GM18498 (cell line): ENCODE measurements around the gene ITIH1.
"Not testable (repeated sequence)": the region's sequence is repeated elsewhere in the genome, so short reads cannot be mapped to it uniquely, and the experiment has no call there.

Experiments used
- ATAC-seq: cut with Tn5 transposase; IDR thresholded peaks from one replicate; pipeline ENCODE4 v1.9.1; 2021; ENCODE audit warnings: mild to moderate bottlenecking, moderate library complexity; ENCODE audit not compliant: unreplicated experiment

The ITIH1 gene

GRCh38 chr3:52777127-52777958 lies at the start of gene ITIH1:
TSS of gene ITIH1 (plus strand) at chr3:52777599. CDS start at chr3:52777616, 17 bp downstream.
- no peak for ATAC-seq

GRCh38 chr3:52728753-52729152 lies 48.6 kb upstream of the ITIH1 start:
- ATAC-seq, result not testable (repeated sequence)

- no peak for ATAC-seq
Observed at GRCh38 chr3:52730681-52731080, 46.7 kb upstream of the ITIH1 start.

- ATAC-seq, result no peak
Observed at GRCh38 chr3:52731590-52731989, 45.8 kb upstream of the ITIH1 start.

GRCh38 chr3:52733256-52733891 lies 44.0 kb upstream of the ITIH1 start:
- no peak for ATAC-seq

- no peak for ATAC-seq
Observed at GRCh38 chr3:52739730-52740129, 37.7 kb upstream of the ITIH1 start.

GRCh38 chr3:52742418-52743041 lies 34.9 kb upstream of the ITIH1 start:
- ATAC-seq, result no peak

GRCh38 chr3:52743152-52743551 lies 34.2 kb upstream of the ITIH1 start:
- no peak for ATAC-seq

GRCh38 chr3:52743721-52744120 lies 33.7 kb upstream of the ITIH1 start:
- ATAC-seq, result no peak

- ATAC-seq, result no peak
Observed at GRCh38 chr3:52752045-52752660, 25.2 kb upstream of the ITIH1 start.

- ATAC-seq, result no peak
Observed at GRCh38 chr3:52754373-52754772, 23.0 kb upstream of the ITIH1 start.

- ATAC-seq, result no peak
Observed at GRCh38 chr3:52756141-52756540, 21.3 kb upstream of the ITIH1 start.

- ATAC-seq, result no peak
Observed at GRCh38 chr3:52763466-52763865, 13.9 kb upstream of the ITIH1 start.

GRCh38 chr3:52769786-52770455 lies 7.5 kb upstream of the ITIH1 start:
- no peak for ATAC-seq

- ATAC-seq, result peak; percentile 96
Observed at GRCh38 chr3:52770496-52771333, 6.7 kb upstream of the ITIH1 start, which contains the start of gene NEK4. TSS of gene NEK4 (minus strand) at chr3:52770940. CDS start at chr3:52770746, 194 bp downstream.

- ATAC-seq, result peak; percentile 19
Observed at GRCh38 chr3:52771334-52771681, 6.1 kb upstream of the ITIH1 start.

GRCh38 chr3:52771702-52772101 lies 5.7 kb upstream of the ITIH1 start:
- ATAC-seq, result no peak

- no peak for ATAC-seq
Observed at GRCh38 chr3:52773361-52774065, 3.9 kb upstream of the ITIH1 start.

- no peak for ATAC-seq
Observed at GRCh38 chr3:52774066-52774713, 3.2 kb upstream of the ITIH1 start.
